Right lobe of liver (tissue), 4 donors: Measurements from ENCODE around the gene CHD2.

Experiments
- CTCF ChIP-seq, 4 donors: fragments of 200-600 bp in 3 of 4; fragments of 450-650 bp in 1 of 4; IDR thresholded peaks; one replicate each; pipeline versions ENCODE4 v1.5.1 to v1.8.0; 2016 to 2022; ENCODE audit warnings: antibody characterized with exemption in 4 of 4, mild to moderate bottlenecking in 2 of 4
- POLR2A ChIP-seq: fragments of 450-650 bp; IDR thresholded peaks from one replicate; pipeline ENCODE4 v1.6.1; 2017; ENCODE audit warnings: antibody characterized with exemption, mild to moderate bottlenecking
- donor health status: DM: no; HTN: no; CAD: no.
- donor health status: DM: no; HTN: no; CAD: no.
- donor health status: DM: no; HTN: yes; CAD: no.

GRCh38 chr15:93066834-93067648 lies 166.9 kb downstream of the CHD2 start:
- TF ChIP-seq CTCF (IDR thresholded peaks at IDR 0.05): no peak
- no peak for TF ChIP-seq POLR2A
